Gastroesophageal sphincter (tissue), 3 donors: ENCODE results near the gene FAM136A.

Source experiments
- POLR2A ChIP-seq, 2 donors: fragments of 450-650 bp; IDR thresholded peaks; one replicate each; pipeline ENCODE4 v1.6.1; 2017; ENCODE audit warnings: antibody characterized with exemption in 2 of 2, mild to moderate bottlenecking in 2 of 2, moderate library complexity in 1 of 2
- POLR2AphosphoS5 ChIP-seq: sonication (generic); formaldehyde crosslinking; IDR thresholded peaks from one replicate; pipeline ENCODE4 v1.6.1; 2017; ENCODE audit warnings: antibody characterized with exemption
- TF ChIP-seq, protein P1 (sequence below), 4 experiments: fragments of 200-600 bp in 2 of 4; fragments of 450-650 bp in 2 of 4; sonication (generic) in 1 of 4; IDR thresholded peaks; one replicate each; pipeline ENCODE4 v1.5.1; 2017 to 2019; ENCODE audit warnings: antibody characterized with exemption in 4 of 4, mild to moderate bottlenecking in 2 of 4, moderate library complexity in 2 of 4

DNA sequence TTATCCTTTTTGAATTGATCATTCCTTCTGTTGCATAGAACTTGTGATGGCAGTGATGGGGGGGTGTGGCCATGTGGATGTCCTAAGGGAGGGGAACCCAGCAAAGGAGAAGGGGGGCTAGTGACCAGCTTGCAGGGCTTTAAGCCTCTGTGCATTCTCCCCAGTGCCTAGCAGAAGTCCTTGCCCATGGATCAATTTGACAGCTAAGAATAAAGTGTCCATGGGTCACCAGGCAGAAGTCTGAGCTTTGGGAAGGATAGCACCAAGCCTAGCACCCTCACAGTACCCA, 39.6 kb upstream of the FAM136A start:
- TF ChIP-seq POLR2AphosphoS5 (no peak), POLR2A (IDR thresholded peaks at IDR 0.05) (no peak)
- TF ChIP-seq, protein P1, sequence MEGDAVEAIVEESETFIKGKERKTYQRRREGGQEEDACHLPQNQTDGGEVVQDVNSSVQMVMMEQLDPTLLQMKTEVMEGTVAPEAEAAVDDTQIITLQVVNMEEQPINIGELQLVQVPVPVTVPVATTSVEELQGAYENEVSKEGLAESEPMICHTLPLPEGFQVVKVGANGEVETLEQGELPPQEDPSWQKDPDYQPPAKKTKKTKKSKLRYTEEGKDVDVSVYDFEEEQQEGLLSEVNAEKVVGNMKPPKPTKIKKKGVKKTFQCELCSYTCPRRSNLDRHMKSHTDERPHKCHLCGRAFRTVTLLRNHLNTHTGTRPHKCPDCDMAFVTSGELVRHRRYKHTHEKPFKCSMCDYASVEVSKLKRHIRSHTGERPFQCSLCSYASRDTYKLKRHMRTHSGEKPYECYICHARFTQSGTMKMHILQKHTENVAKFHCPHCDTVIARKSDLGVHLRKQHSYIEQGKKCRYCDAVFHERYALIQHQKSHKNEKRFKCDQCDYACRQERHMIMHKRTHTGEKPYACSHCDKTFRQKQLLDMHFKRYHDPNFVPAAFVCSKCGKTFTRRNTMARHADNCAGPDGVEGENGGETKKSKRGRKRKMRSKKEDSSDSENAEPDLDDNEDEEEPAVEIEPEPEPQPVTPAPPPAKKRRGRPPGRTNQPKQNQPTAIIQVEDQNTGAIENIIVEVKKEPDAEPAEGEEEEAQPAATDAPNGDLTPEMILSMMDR (IDR thresholded peaks at IDR 0.05), result no peak
